K562 (cell line): ENCODE results near the gene TCEAL1. TPM values are rescaled to one million over a fixed set of nuclear protein-coding genes. Genes with fewer than 3 reads are reported as not detected.

ENCODE experiments used
- ATAC-seq: fragments of 200-7000 bp; cut with Tn5 transposase; 3 replicates; pipeline ENCODE4 v1.9.1; 2020; ENCODE audit warnings: moderate library complexity
- BruUV-seq: library from RNA; stranded (reverse); fragments of 400-500 nt; replicated peaks from 2 replicates; lab custom pipeline; 2021; lab: Mats Ljungman, UMichigan
- CTCF ChIA-PET: fragments of 300-600 bp; formaldehyde crosslinking; extraction: SDS; loops from one replicate; lab custom pipeline; 2021; ENCODE audit warnings: low intra/inter-chr PET ratio; lab: Yijun Ruan, JAX
- POLR2A ChIA-PET: fragments of 300-600, 350-650 bp; sonication (Branson Sonifier 250); formaldehyde crosslinking; extraction: SDS; loops from one replicate; lab custom pipeline; 2021; ENCODE audit warnings: antibody characterized with exemption, inconsistent platforms; lab: Yijun Ruan, JAX
- DNase-seq, 4 experiments: peaks; one replicate each; pipeline versions ENCODE4 v3.0.0 to v3.0.0-alpha.2; 2011 to 2018; ENCODE audit warnings: low spot score in 3 of 4, mixed read lengths in 3 of 4; ENCODE audit errors: extremely low read depth in 1 of 4
- FAIRE-seq: peaks from 2 replicates; lab custom pipeline; 2011; peaks lifted over from hg19 to GRCh38; lab: Jason Lieb, UNC
- H2AFZ ChIP-seq: 2 replicates; pipeline ENCODE4 v1.6.0; 2011; ENCODE audit warnings: low read depth, low read length, control low read depth, inconsistent platforms
- H3K27ac ChIP-seq: fragments of 200-600 bp; 3 replicates; pipeline ENCODE4 v1.8.0; 2011; ENCODE audit warnings: low read depth, mild to moderate bottlenecking, control low read depth, inconsistent platforms, low read length, moderate library complexity, mixed read lengths; ENCODE audit errors: extremely low read depth
- H3K27me3 ChIP-seq, 2 experiments: fragments of 300-600 bp in 1 of 2; 2 replicates in 1 of 2; 3 replicates in 1 of 2; pipeline versions ENCODE4 v1.6.0 to v1.8.0; 2011; ENCODE audit warnings: inconsistent platforms in 2 of 2, low read length in 2 of 2, mild to moderate bottlenecking in 1 of 2, mixed read lengths in 1 of 2, moderate library complexity in 1 of 2; ENCODE audit not compliant: control insufficient read depth in 2 of 2, insufficient read depth in 2 of 2
- H3K36me3 ChIP-seq: fragments of 300-600 bp; 3 replicates; pipeline ENCODE4 v1.8.0; 2011; ENCODE audit warnings: mild to moderate bottlenecking, low read length, inconsistent platforms; ENCODE audit not compliant: control insufficient read depth, insufficient read depth
- H3K4me1 ChIP-seq, 2 experiments: fragments of 200-600 bp in 1 of 2; replicated peaks in 1 of 2; 2 replicates in 1 of 2; 3 replicates in 1 of 2; pipeline versions ENCODE4 v1.5.1 to v1.8.0; 2011; ENCODE audit warnings: inconsistent platforms in 2 of 2, low read length in 2 of 2, mild to moderate bottlenecking in 1 of 2, mixed read lengths in 1 of 2, moderate library complexity in 1 of 2; ENCODE audit not compliant: control insufficient read depth in 2 of 2, insufficient read depth in 2 of 2
- H3K4me2 ChIP-seq: 2 replicates; pipeline ENCODE4 v1.6.1; 2011; ENCODE audit warnings: low read length, control low read depth, inconsistent platforms, mixed read lengths; ENCODE audit not compliant: insufficient read depth
- H3K4me3 ChIP-seq: fragments of 200-600 bp; sonication (generic), shearing (Covaris generic); 2 replicates; pipeline ENCODE4 v1.5.1; 2016; ENCODE audit warnings: control low read depth, inconsistent platforms
- H3K79me2 ChIP-seq: fragments of 200-600 bp; 3 replicates; pipeline ENCODE4 v1.8.0; 2011; ENCODE audit warnings: low read length, inconsistent platforms; ENCODE audit not compliant: control insufficient read depth, insufficient read depth
- H3K9ac ChIP-seq, 2 experiments: 2 replicates each; pipeline versions ENCODE4 v1.6.0 to v1.6.1; 2011; ENCODE audit warnings: low read depth in 2 of 2, low read length in 2 of 2, control low read depth in 1 of 2, inconsistent platforms in 1 of 2, mild to moderate bottlenecking in 1 of 2, mixed read lengths in 1 of 2; ENCODE audit not compliant: insufficient read depth in 1 of 2
- H3K9me1 ChIP-seq: one replicate; pipeline ENCODE4 v1.6.0; 2011; ENCODE audit warnings: inconsistent platforms, mild to moderate bottlenecking, low read length, moderate library complexity; ENCODE audit not compliant: control insufficient read depth, insufficient read depth
- H3K9me3 ChIP-seq: replicated peaks from 2 replicates; pipeline ENCODE4 v1.5.1; 2011; ENCODE audit warnings: low read depth, low read length, inconsistent platforms; ENCODE audit not compliant: control insufficient read depth, insufficient read depth
- H4K20me1 ChIP-seq: replicated peaks from 2 replicates; pipeline ENCODE4 v1.6.1; 2011; ENCODE audit warnings: low read length, inconsistent platforms, mixed read lengths; ENCODE audit not compliant: control insufficient read depth, insufficient read depth
- EHMT2 ChIP-seq: fragments of 450-650 bp; IDR thresholded peaks from 2 replicates; pipeline ENCODE4 v1.6.1; 2018; ENCODE audit warnings: antibody characterized with exemption
- ETV1 ChIP-seq: fragments of 450-650 bp; conservative IDR thresholded peaks from 2 replicates; pipeline ENCODE4 v1.6.1; 2016; ENCODE audit warnings: missing genetic modification characterization, control low read depth, low read depth, missing compliant biosample characterization
- KDM2B ChIP-seq: fragments of 250-450 bp; sonication (Bioruptor Pico); IDR thresholded peaks from 2 replicates; pipeline ENCODE4 v1.8.0; 2021; ENCODE audit warnings: mild to moderate bottlenecking, moderate library complexity
- NR2C2 ChIP-seq, 2 experiments: fragments of 200-800 bp in 1 of 2; sonication (Bioruptor generic) in 1 of 2; sonication (generic) in 1 of 2; formaldehyde crosslinking in 1 of 2; IDR thresholded peaks; 2 replicates each; pipeline versions ENCODE4 v1.6.1 to v1.8.0; 2016 to 2022; ENCODE audit warnings: mild to moderate bottlenecking in 1 of 2, missing compliant biosample characterization in 1 of 2, missing genetic modification characterization in 1 of 2, missing genetic modification reagents in 1 of 2
- POLR3G ChIP-seq: IDR thresholded peaks from 2 replicates; pipeline ENCODE4 v1.6.1; 2011; ENCODE audit not compliant: insufficient read length, insufficient replicate concordance; ENCODE audit errors: extremely low read depth
- ZNF140 ChIP-seq: fragments of 250-450 bp; sonication (Bioruptor Pico); IDR thresholded peaks from 2 replicates; pipeline ENCODE4 v1.8.0; 2021; ENCODE audit warnings: moderate library complexity, mild to moderate bottlenecking, inconsistent platforms
- ZNF224 ChIP-seq: sonication (generic); formaldehyde crosslinking; IDR thresholded peaks from 2 replicates; pipeline ENCODE4 v1.8.0; 2022; ENCODE audit warnings: mild to moderate bottlenecking, missing genetic modification reagents
- ZNF274 ChIP-seq: IDR thresholded peaks from 2 replicates; pipeline ENCODE4 v1.6.1; 2011; ENCODE audit warnings: low read depth, mild to moderate bottlenecking, low read length, moderate library complexity, borderline replicate concordance
- ZNF311 ChIP-seq: fragments of 250-450 bp; sonication (Bioruptor Pico); IDR thresholded peaks from 2 replicates; pipeline ENCODE4 v1.4.0; 2020; ENCODE audit warnings: mild to moderate bottlenecking, moderate library complexity
- WGBS: fragments of 100-300 bp; shearing (Covaris generic); methylation state at CpG from one replicate; pipeline ENCODE4 v1.1.6; 2016; ENCODE audit warnings: low coverage, mixed read lengths; ENCODE audit not compliant: insufficient coverage; ENCODE audit errors: missing lambda C conversion rate; 5-methylcytosine and 5-hydroxymethylcytosine counted together
- in situ Hi-C: fragments of 300-500 bp; cut with MboI; formaldehyde crosslinking; loops from 4 replicates; pipeline ENCODE4 v1.15.0; 2018; ENCODE audit warnings: inconsistent platforms, mixed read lengths
- intact Hi-C: fragments of 100-400 bp; cut with micrococcal nuclease; formaldehyde crosslinking; loops from 2 replicates; pipeline ENCODE4 v1.14.2; 2022
- polyA plus RNA-seq, 8 experiments: library from polyadenylated mRNA; depleted of rRNA in 4 of 8; stranded (reverse) in 5 of 8; unstranded in 3 of 8; fragments of >200 nt; fragmentation: Nextera tagmentation in 2 of 8; fragmentation: Illumina TruSeq in 1 of 8; extraction: Ambion mirVana in 2 of 8; extraction: Trizol in 1 of 8; gene quantifications; 2 replicates each; pipeline versions ENCODE4 v1.2.1 to v1.2.3, GENCODE V29; 2011 to 2014; ENCODE audit warnings: inconsistent platforms in 1 of 8, missing spikeins in 1 of 8
- total RNA-seq, 7 experiments: library from RNA; depleted of rRNA in 6 of 7; stranded (reverse); fragments of >200 nt in 6 of 7; fragmentation: Illumina TruSeq in 2 of 7; extraction: Trizol in 2 of 7; gene quantifications; 2 replicates each; pipeline versions ENCODE4 v1.2.1 to v1.2.3, GENCODE V29; 2011 to 2021; ENCODE audit warnings: low replicate concordance in 1 of 7
- TF ChIP-seq, protein P1 (sequence below): fragments of 250-450 bp; sonication (Bioruptor Pico); IDR thresholded peaks from 2 replicates; pipeline ENCODE4 v1.5.0; 2020; ENCODE audit warnings: mild to moderate bottlenecking, borderline replicate concordance
- TF ChIP-seq, protein P2 (sequence below), 2 experiments: fragments of 150-350 bp in 1 of 2; IDR thresholded peaks; 2 replicates each; pipeline ENCODE4 v1.6.1; 2012 to 2016; ENCODE audit warnings: low read depth in 2 of 2, low read length in 2 of 2, mild to moderate bottlenecking in 1 of 2, moderate library complexity in 1 of 2

The TCEAL1 gene
- total and polyA plus RNA-seq, 9 of the 15 experiments (the other 6 are each of a cell fraction or from before 2014, with no cell fraction given), result 2.1 to 5.3 (median 4.0) TPM

DNA sequence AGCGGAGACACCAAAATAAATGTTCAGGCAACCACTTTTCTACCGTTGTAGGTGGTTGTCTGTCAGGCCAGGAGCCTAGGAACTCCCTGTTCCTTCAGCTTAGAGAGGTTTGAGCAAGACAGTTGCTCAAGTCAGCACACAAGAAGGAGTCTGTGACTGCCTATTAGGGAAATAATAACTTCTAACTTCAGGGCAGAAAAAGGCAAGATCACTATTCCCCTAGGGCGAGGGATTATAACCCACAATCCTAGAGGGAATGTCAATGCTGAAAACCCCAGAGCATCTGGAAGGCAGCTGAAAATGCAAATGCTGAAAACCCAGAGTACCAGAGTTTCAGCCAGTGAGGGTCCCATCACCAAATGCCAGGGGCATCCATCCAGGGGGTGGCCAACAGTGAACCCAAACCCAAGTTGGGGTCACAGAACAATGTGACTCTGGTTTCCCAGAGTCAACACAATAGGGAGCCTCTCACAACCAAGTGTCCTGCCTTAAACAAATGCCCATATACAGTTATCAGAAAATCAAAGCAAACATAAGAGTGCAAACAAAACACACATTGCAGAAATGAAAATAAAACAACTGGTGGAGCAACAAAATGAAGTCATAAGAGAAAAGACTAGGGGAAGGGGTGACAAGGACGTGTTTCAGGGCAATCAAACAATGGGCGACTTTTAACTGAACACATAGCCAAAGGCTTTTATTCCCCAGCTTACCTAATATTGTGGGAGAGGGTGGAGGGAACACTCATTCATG lies 30.1 kb downstream of the TCEAL1 start:
- Histone ChIP-seq H3K9ac (no peak overlapping the region), H3K9me3 (no peaks in the 10 kb centered on the region), H3K4me3 (no peak overlapping the region), H3K9me1 (no peaks in the 10 kb centered on the region), H3K27me3 (peaks cover 2 to 4% of the 10 kb centered on the region in 2 experiments; a peak in 4 of 5 replicates), H2AFZ (no peak overlapping the region), H3K36me3 (no peaks in the 10 kb centered on the region), H4K20me1 (no peaks in the 10 kb centered on the region), H3K27ac (no peak overlapping the region), H3K79me2 (no peaks in the 10 kb centered on the region), H3K4me2 (no peak overlapping the region), H3K4me1 (no peaks in the 10 kb centered on the region)
- CTCF ChIA-PET, result no interaction called here
- intact Hi-C loops, result no loop called here
- DNase-seq, result no peak
- no peak for TF ChIP-seq NR2C2 (CRISPR knock-in tag; IDR thresholded peaks at IDR 0.05)
- no peak for TF ChIP-seq NR2C2 (tag; IDR thresholded peaks at IDR 0.05)
- TF ChIP-seq ZNF140 (CRISPR knock-in tag), result no peak
- TF ChIP-seq KDM2B (CRISPR knock-in tag), result no peak
- no peak for TF ChIP-seq POLR3G
- TF ChIP-seq, protein P1, sequence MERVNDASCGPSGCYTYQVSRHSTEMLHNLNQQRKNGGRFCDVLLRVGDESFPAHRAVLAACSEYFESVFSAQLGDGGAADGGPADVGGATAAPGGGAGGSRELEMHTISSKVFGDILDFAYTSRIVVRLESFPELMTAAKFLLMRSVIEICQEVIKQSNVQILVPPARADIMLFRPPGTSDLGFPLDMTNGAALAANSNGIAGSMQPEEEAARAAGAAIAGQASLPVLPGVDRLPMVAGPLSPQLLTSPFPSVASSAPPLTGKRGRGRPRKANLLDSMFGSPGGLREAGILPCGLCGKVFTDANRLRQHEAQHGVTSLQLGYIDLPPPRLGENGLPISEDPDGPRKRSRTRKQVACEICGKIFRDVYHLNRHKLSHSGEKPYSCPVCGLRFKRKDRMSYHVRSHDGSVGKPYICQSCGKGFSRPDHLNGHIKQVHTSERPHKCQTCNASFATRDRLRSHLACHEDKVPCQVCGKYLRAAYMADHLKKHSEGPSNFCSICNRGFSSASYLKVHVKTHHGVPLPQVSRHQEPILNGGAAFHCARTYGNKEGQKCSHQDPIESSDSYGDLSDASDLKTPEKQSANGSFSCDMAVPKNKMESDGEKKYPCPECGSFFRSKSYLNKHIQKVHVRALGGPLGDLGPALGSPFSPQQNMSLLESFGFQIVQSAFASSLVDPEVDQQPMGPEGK (CRISPR knock-in tag), result no peak
- TF ChIP-seq, protein P2, sequence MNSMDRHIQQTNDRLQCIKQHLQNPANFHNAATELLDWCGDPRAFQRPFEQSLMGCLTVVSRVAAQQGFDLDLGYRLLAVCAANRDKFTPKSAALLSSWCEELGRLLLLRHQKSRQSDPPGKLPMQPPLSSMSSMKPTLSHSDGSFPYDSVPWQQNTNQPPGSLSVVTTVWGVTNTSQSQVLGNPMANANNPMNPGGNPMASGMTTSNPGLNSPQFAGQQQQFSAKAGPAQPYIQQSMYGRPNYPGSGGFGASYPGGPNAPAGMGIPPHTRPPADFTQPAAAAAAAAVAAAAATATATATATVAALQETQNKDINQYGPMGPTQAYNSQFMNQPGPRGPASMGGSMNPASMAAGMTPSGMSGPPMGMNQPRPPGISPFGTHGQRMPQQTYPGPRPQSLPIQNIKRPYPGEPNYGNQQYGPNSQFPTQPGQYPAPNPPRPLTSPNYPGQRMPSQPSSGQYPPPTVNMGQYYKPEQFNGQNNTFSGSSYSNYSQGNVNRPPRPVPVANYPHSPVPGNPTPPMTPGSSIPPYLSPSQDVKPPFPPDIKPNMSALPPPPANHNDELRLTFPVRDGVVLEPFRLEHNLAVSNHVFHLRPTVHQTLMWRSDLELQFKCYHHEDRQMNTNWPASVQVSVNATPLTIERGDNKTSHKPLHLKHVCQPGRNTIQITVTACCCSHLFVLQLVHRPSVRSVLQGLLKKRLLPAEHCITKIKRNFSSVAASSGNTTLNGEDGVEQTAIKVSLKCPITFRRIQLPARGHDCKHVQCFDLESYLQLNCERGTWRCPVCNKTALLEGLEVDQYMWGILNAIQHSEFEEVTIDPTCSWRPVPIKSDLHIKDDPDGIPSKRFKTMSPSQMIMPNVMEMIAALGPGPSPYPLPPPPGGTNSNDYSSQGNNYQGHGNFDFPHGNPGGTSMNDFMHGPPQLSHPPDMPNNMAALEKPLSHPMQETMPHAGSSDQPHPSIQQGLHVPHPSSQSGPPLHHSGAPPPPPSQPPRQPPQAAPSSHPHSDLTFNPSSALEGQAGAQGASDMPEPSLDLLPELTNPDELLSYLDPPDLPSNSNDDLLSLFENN (IDR thresholded peaks at IDR 0.05; ENCODE audit: low read depth in 2 of 2, low read length in 2 of 2), result no peak
- no peak for TF ChIP-seq ZNF311 (CRISPR knock-in tag)
- no peak for TF ChIP-seq ZNF224 (CRISPR knock-in tag)
- no peak for TF ChIP-seq ZNF274
- TF ChIP-seq ETV1, result no peak
- no peak for TF ChIP-seq EHMT2
- no peak for FAIRE-seq
- ATAC-seq, result no peak
- POLR2A ChIA-PET, result interaction anchor here (0.6 kb wide), 1 partner anchor 43 kb away, joined by 3 read pairs; no protein-coding TSS in a partner anchor
- in situ Hi-C loops, result no loop called here
- BruUV-seq, result no TSS peak
- WGBS, result 0% methylated on average over 4 of the region's 5 CpGs
